NOMO-1 treated with DMSO at 0.1 percent for 48 hours (cell line): ENCODE results near the gene HHLA2.

Experiments
- DNase-seq: peaks from one replicate; lab custom pipeline; 2025; ENCODE audit not compliant: unreplicated experiment; lab: John Stamatoyannopoulos, UW

The HHLA2 gene

GRCh38 chr3:108297647-108298046 is 1.3 kb downstream of the HHLA2 start:
- DNase-seq, result no peak

- no peak for DNase-seq
Observed at GRCh38 chr3:108298056-108298455, 1.7 kb downstream of the HHLA2 start.

GRCh38 chr3:108300103-108300849 is 3.9 kb downstream of the HHLA2 start:
- no peak for DNase-seq

GRCh38 chr3:108301695-108302404 is 5.5 kb downstream of the HHLA2 start:
- peak; percentile 71 for DNase-seq

GRCh38 chr3:108302570-108302969 is 6.2 kb downstream of the HHLA2 start:
- DNase-seq, result no peak

- peak; percentile 23 for DNase-seq
Observed at GRCh38 chr3:108305484-108306172, 9.3 kb downstream of the HHLA2 start.

- DNase-seq, result peak; percentile 46
Observed at GRCh38 chr3:108311797-108312196, 15.4 kb downstream of the HHLA2 start.

GRCh38 chr3:108312656-108313055 is 16.3 kb downstream of the HHLA2 start:
- no peak for DNase-seq

- no peak for DNase-seq
Observed at GRCh38 chr3:108315767-108316301, 19.5 kb downstream of the HHLA2 start.

GRCh38 chr3:108319428-108320082 is 23.2 kb downstream of the HHLA2 start:
- peak; percentile 82 for DNase-seq

GRCh38 chr3:108320746-108321350 is 24.5 kb downstream of the HHLA2 start:
- no peak for DNase-seq

GRCh38 chr3:108322352-108322751 is 26.0 kb downstream of the HHLA2 start:
- DNase-seq, result no peak

GRCh38 chr3:108324177-108324576 is 27.8 kb downstream of the HHLA2 start:
- no peak for DNase-seq

GRCh38 chr3:108327168-108327567 is 30.8 kb downstream of the HHLA2 start:
- DNase-seq, result no peak

GRCh38 chr3:108328821-108329486 is 32.6 kb downstream of the HHLA2 start:
- no peak for DNase-seq

GRCh38 chr3:108329508-108329907 is 33.2 kb downstream of the HHLA2 start:
- no peak for DNase-seq

- no peak for DNase-seq
Observed at GRCh38 chr3:108329947-108330346, 33.6 kb downstream of the HHLA2 start.

- DNase-seq, result no peak
Observed at GRCh38 chr3:108331792-108332191, 35.4 kb downstream of the HHLA2 start.

GRCh38 chr3:108333961-108334360 is 37.6 kb downstream of the HHLA2 start:
- no peak for DNase-seq

GRCh38 chr3:108334701-108335100 is 38.4 kb downstream of the HHLA2 start:
- no peak for DNase-seq
